Fibroblast of lung (primary cell): ENCODE measurements around the gene ZNF697.

ENCODE experiments used
- EZH2 ChIP-seq: IDR thresholded peaks from 2 replicates; pipeline ENCODE4 v1.5.1; 2012; ENCODE audit warnings: low read length, control low read depth, mild to moderate bottlenecking; ENCODE audit errors: missing control alignments
- TF ChIP-seq, protein P1 (sequence below), 2 donors: IDR thresholded peaks in 1 of 2; conservative IDR thresholded peaks in 1 of 2; 1 replicate in 1 of 2; 2 replicates in 1 of 2; pipeline ENCODE4 v1.5.1; 2011 to 2012; ENCODE audit warnings: low read length in 2 of 2, control low read depth in 1 of 2, inconsistent platforms in 1 of 2, low read depth in 1 of 2, mild to moderate bottlenecking in 1 of 2

DNA sequence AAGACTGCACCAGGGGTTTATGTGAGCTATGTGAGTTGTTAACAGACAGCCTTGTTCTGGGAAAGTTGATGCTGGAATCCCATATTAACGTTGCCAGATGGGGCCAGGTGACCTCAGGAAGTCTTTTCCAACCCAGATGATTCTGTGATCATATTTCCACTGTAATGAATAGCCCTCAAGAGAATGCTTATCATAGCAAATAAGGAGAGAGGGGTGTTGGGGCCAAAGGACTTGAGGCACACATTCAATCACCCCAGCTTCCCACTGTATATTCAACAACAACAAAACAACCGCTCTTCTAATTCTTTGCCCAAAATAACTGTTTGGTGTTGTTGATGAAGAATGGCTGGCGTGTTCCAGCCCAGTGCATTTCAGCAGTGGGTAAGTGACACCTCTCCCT is 14.1 kb downstream of the ZNF697 start:
- TF ChIP-seq, protein P1, sequence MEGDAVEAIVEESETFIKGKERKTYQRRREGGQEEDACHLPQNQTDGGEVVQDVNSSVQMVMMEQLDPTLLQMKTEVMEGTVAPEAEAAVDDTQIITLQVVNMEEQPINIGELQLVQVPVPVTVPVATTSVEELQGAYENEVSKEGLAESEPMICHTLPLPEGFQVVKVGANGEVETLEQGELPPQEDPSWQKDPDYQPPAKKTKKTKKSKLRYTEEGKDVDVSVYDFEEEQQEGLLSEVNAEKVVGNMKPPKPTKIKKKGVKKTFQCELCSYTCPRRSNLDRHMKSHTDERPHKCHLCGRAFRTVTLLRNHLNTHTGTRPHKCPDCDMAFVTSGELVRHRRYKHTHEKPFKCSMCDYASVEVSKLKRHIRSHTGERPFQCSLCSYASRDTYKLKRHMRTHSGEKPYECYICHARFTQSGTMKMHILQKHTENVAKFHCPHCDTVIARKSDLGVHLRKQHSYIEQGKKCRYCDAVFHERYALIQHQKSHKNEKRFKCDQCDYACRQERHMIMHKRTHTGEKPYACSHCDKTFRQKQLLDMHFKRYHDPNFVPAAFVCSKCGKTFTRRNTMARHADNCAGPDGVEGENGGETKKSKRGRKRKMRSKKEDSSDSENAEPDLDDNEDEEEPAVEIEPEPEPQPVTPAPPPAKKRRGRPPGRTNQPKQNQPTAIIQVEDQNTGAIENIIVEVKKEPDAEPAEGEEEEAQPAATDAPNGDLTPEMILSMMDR (conservative IDR thresholded peaks at IDR 0.05 in 1 of 2, IDR thresholded peaks at IDR 0.05 in 1 of 2; ENCODE audit: low read depth in 1 of 2, low read length in 2 of 2): no peak
- no peak for TF ChIP-seq EZH2
